ENCODE results near the gene RYR2.

RYR2 gene

GRCh38 chr1:237249120-237249519 lies 207.1 kb downstream of the RYR2 start:
- Histone ChIP-seq H2AFZ (no peak overlapping the region), H3K27ac (no peak overlapping the region), H3K4me2 (ENCODE audit: low read length) (no peak overlapping the region), H3K4me3 (ENCODE audit: low read depth, low read length) (no peak overlapping the region), H3K4me1 (no peaks in the 10 kb centered on the region), H3K9ac (no peak overlapping the region), H3K79me2 (no peaks in the 10 kb centered on the region), H3K27me3 (ENCODE audit: control insufficient read depth, insufficient read depth, low read length) (no peaks in the 10 kb centered on the region), H3K36me3 (ENCODE audit: control insufficient read depth, insufficient read depth, low read length) (no peaks in the 10 kb centered on the region), H3K9me3 (ENCODE audit: control insufficient read depth, low read length) (no peaks in the 10 kb centered on the region)
- no peak for TF ChIP-seq CTCF (IDR thresholded peaks at IDR 0.05)

GRCh38 chr1:237250055-237250454 lies 208.1 kb downstream of the RYR2 start:
- Histone ChIP-seq H3K4me1 (no peaks in the 10 kb centered on the region), H2AFZ (no peak overlapping the region)
- TF ChIP-seq CTCF (IDR thresholded peaks at IDR 0.05), result no peak

GRCh38 chr1:237255071-237255470 lies 213.1 kb downstream of the RYR2 start:
- Histone ChIP-seq H3K27ac (no peak overlapping the region), H3K79me2 (no peaks in the 10 kb centered on the region), H3K36me3 (ENCODE audit: control insufficient read depth, insufficient read depth, low read length) (no peaks in the 10 kb centered on the region), H3K27me3 (ENCODE audit: control insufficient read depth, insufficient read depth, low read length) (no peaks in the 10 kb centered on the region), H3K9ac (no peak overlapping the region), H3K4me1 (no peaks in the 10 kb centered on the region), H3K4me2 (ENCODE audit: low read length) (no peak overlapping the region), H2AFZ (no peak overlapping the region), H3K9me3 (ENCODE audit: control insufficient read depth, low read length) (no peaks in the 10 kb centered on the region), H3K4me3 (ENCODE audit: low read depth, low read length) (no peak overlapping the region)
- no peak for TF ChIP-seq CTCF (IDR thresholded peaks at IDR 0.05)

More at GRCh38 chr1:237250055-237250454, 208.1 kb downstream of the RYR2 start:
- H3K27ac ChIP-seq, result no peak overlapping the region
- no peaks in the 10 kb centered on the region for H3K79me2 ChIP-seq
- no peaks in the 10 kb centered on the region for H3K9me3 ChIP-seq (ENCODE audit: control insufficient read depth, low read length)
- no peaks in the 10 kb centered on the region for H3K27me3 ChIP-seq (ENCODE audit: control insufficient read depth, insufficient read depth, low read length)
- H3K9ac ChIP-seq, result no peak overlapping the region
- H3K4me3 ChIP-seq (ENCODE audit: low read depth, low read length), result no peak overlapping the region
- H3K4me2 ChIP-seq (ENCODE audit: low read length), result no peak overlapping the region
- H3K36me3 ChIP-seq (ENCODE audit: control insufficient read depth, insufficient read depth, low read length), result no peaks in the 10 kb centered on the region

DNA sequence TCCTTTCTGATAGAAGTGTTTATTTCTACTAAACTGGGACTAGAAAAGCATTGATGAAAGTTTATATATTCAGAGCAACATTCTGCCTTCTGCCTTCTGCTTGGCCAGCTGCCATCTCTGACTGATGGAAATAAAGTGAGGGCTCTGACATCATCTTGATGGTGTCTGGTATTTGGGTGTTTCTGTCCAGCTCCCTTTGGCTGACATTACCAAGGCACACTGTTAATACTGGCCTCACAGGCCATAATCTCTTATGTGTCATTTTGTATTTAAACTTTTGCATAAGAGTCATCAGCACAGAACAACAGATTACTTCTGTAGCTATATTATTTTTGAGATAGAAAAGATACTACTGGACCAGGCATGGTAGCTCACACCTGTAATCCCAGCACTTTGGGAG lies 216.9 kb downstream of the RYR2 start:
- TF ChIP-seq CTCF (IDR thresholded peaks at IDR 0.05), result no peak
- Histone ChIP-seq H3K36me3 (ENCODE audit: control insufficient read depth, insufficient read depth, low read length) (no peaks in the 10 kb centered on the region), H3K79me2 (no peaks in the 10 kb centered on the region), H3K4me2 (ENCODE audit: low read length) (no peak overlapping the region), H2AFZ (no peak overlapping the region), H3K27me3 (ENCODE audit: control insufficient read depth, insufficient read depth, low read length) (no peaks in the 10 kb centered on the region), H3K9me3 (ENCODE audit: control insufficient read depth, low read length) (no peaks in the 10 kb centered on the region), H3K9ac (no peak overlapping the region), H3K4me1 (no peaks in the 10 kb centered on the region), H3K27ac (no peak overlapping the region), H3K4me3 (ENCODE audit: low read depth, low read length) (no peak overlapping the region)

GRCh38 chr1:237261198-237261597 lies 219.2 kb downstream of the RYR2 start:
- no peaks in the 10 kb centered on the region for H3K4me1 ChIP-seq
- H3K27ac ChIP-seq, result no peak overlapping the region
- H3K9me3 ChIP-seq (ENCODE audit: control insufficient read depth, low read length), result no peaks in the 10 kb centered on the region
- H2AFZ ChIP-seq, result no peak overlapping the region
- no peaks in the 10 kb centered on the region for H3K36me3 ChIP-seq (ENCODE audit: control insufficient read depth, insufficient read depth, low read length)
- H3K27me3 ChIP-seq (ENCODE audit: control insufficient read depth, insufficient read depth, low read length), result no peaks in the 10 kb centered on the region
- H3K9ac ChIP-seq, result no peak overlapping the region
- TF ChIP-seq CTCF (IDR thresholded peaks at IDR 0.05), result no peak
- H3K4me3 ChIP-seq (ENCODE audit: low read depth, low read length), result no peak overlapping the region
- no peaks in the 10 kb centered on the region for H3K79me2 ChIP-seq
- H3K4me2 ChIP-seq (ENCODE audit: low read length), result no peak overlapping the region
